T-helper 22 cell (primary cell): ENCODE results near the gene RTL1.

Experiments used
- DNase-seq: peaks from one replicate; pipeline ENCODE4 v3.0.0-alpha.2; 2020; ENCODE audit warnings: low read depth

Gene RTL1

GRCh38 chr14:100898935-100899883 is 4.3 kb downstream of the RTL1 start:
- DNase-seq = no peak

DNA sequence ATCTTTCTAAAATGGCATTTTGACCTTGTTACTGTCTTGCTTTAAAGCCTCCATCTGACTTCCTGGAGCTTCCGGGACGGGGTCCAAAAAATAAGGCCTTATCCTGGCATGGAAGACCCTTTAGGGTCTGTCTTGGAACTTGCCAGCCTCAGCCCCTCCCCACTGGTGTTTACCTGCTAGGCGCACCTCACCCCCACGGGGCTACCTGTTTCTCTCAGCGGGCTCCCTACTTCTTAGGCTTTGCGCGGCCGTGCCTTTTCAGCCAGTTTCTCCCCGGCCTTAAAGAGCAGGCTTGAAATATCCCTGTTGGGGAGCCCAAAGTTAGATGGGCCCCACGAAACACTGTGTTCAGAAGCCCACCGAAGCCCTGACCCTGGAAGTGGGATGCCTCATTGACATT is 5.1 kb downstream of the RTL1 start:
- DNase-seq = no peak

- DNase-seq = no peak
These were observed 7.0 kb downstream of the RTL1 start for GRCh38 chr14:100896369-100897060.

DNA sequence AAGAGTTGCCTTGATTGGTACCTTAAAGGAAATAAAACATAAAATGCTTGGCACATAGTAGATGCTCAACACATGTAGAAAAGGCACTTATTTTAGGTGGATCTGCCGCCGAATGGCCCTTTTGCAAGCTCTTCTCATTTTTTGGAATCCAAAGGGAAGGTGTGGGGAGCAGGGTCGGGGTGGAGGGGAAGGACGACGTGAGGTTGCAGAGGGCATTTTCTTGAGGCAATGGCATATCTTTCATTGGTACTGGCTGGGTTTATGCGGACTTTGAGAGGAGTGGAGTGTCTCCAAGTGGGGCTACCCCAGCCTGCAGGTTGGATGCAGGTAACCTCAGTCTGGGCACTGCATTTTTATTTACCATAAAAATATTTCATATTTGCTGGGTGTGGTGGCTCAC is 8.1 kb downstream of the RTL1 start:
- no peak for DNase-seq

- no peak for DNase-seq
These were observed 9.1 kb downstream of the RTL1 start for GRCh38 chr14:100894416-100894815.

GRCh38 chr14:100893760-100894159 is 9.8 kb downstream of the RTL1 start:
- DNase-seq = no peak

DNA sequence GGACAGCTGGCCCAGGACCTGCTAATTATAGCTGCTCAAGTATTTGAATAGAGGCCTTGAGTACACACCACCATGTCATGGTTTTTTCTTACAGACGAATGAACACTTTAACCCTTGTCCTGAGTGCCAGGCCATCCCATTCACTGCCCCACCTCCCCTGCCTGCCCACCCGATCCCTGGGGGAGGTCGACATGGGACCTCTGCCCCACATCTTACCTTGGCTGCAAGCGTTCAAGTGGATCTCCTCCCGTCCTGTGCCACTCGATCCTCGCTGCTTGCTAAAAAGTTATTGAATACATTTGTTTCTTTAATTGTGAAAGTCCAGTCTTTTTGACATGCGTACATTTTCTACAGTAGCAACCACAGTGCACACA is 10.3 kb downstream of the RTL1 start:
- no peak for DNase-seq

DNA sequence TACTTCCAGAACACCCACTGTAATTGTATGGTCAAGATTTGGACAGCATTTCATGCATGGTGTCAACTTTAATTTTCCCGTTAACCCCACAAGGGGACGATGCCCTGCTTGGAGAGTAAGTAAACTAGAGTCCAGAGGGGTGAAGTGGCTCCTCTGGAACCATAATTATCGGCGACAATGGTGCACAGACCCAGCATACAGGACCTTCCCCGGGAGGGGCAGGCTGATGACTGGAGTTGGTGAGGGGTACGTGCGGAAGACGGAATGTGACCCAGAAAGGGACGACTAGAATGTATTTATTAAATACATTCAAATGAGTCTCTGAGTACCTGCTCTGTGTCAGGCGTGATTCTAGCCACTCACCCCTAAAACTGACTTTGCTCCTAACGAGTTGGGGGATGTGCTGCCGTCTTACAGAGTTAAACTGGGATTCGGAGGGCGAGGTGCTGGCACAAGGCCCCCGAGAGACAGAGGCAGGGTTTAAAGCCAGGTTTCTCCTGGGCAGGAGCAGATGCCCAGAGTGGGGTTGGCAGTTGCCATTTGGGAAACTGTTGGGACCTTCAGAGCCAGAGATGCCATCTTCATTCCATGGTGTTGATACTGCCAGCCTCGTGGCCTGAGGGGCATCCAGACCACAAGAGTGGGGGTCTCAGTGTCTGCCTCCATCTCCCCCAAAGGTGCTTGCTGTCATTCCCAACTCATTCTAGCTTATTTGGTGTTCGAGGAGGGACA is 10.9 kb downstream of the RTL1 start:
- no peak for DNase-seq

DNA sequence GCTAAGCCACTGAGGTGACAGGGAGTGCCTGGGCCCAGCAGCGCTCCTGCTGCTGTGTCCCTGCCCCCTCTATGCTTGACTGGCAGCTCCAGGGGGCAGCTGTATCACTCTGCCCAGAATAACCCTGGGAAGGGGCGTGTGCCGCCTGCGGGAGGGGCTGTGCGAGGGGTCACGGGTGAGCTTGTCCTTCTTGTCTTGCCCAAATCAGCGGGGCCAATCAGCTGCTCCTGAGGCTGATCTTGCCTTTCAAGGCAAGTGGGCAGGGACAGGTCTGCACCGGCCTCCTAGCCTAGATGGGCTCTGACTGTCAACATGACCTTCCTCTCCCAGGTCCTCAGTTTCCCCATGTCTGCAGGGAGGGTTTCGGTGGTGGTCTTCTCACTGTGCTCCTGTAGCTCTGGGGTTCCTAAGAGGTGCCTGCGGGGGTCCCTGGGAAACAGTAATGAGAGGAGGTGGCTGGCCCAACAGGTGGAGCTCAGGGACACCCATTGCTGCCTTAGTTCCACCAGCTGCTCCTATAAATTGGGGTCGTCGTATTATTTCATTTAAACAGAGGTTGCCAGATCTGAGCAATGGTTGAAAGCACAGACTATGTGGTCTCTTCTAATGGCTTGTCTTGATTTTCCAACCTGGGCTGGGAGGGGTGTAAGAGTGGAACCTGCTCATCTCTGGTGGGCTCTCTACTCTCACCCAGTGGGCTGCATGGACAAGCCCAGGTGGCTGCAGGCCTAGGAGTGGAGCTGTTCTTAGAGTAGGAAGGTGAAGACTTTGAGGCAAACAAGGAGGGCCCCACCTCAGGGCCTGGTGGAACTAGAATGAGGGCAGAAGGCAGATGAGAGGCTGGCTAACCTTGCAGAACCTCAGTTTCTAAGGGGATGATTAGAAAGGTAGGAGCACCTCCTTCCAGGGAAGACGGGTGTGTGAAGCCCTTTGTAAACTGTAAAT is 11.7 kb downstream of the RTL1 start:
- DNase-seq = no peak

DNA sequence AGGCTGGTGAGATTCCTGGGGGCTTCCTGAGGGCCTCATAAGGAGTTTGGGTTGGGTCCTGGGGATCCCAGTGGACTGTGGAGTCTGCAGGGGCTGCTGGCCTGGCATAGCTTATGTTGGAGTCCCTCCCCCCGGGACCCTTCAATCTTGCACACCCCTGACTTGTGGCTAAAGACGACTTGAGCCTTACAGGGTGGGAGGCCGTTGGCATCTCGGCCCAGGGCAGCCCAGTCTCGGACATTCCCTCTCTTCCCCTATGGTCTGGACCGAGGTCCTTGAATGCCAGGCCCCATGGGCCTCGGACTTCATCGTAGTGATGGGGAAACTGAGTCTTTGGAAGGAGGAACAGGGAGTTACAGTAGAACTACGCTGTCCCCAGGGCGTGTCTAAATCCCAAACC is 12.5 kb downstream of the RTL1 start:
- DNase-seq = no peak

DNA sequence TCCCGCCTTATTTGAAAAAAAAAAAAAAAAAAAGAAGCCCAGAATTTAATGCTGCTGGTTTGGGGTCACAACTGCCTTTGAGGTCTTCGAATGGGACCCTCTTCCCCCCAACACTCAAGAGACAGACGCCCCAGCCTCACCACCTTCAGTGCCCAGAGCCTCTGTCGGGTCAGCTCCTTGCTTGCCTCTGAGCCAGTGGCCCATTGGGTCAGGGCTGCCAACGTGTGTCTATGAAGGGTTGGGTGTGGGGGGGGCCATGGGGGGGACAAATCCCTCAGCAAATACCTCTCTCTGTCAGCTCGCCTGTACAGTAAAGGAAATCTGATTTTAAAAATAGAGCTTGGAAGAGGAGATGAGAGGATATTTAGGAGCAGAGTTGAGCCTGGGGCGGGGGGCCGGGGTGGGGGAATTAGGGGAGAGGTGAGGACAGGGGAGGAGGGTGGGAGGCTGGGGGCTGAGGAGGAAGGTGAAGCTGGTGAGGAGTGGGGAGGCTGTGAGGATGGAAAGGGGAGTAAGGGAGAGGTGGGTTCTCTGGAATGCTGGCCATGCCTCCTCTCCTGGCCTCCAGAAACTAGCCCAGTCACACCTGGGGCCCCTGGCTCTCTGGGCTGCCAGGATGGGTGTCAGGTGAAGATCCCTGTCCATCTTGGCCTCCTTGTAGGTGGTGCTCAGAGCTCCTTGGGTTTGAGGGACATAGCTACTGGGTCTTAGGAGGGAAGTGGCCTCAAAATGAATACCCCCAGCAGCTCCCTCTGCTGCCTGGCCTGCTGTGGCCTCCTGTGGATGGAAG is 13.3 kb downstream of the RTL1 start:
- DNase-seq = no peak

- DNase-seq = no peak
These were observed 13.9 kb downstream of the RTL1 start for GRCh38 chr14:100889641-100890040.

DNA sequence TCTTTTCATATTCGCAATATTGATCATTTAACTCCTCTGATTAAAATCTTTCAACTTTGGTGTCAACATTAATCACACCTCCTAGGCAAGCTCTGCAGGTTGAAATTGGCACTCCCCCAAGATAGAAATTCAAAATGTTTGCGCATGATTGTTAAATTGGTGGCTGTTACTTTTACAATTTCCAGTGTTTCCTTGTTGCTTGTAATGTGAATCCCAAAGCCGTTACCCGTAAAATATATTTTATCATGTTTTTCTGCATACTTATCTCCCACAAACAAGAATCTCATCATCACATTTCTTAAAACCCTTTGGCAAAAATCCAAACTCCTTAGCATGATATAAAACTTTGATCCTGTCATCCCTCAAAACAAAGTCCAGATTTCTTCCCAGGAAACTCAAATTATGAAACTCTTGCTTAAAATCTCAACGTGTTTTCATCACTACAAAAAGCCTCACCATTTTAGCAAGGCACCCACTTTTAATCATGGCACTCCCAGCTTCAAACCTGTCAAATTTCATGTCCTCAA is 14.7 kb downstream of the RTL1 start:
- no peak for DNase-seq

DNA sequence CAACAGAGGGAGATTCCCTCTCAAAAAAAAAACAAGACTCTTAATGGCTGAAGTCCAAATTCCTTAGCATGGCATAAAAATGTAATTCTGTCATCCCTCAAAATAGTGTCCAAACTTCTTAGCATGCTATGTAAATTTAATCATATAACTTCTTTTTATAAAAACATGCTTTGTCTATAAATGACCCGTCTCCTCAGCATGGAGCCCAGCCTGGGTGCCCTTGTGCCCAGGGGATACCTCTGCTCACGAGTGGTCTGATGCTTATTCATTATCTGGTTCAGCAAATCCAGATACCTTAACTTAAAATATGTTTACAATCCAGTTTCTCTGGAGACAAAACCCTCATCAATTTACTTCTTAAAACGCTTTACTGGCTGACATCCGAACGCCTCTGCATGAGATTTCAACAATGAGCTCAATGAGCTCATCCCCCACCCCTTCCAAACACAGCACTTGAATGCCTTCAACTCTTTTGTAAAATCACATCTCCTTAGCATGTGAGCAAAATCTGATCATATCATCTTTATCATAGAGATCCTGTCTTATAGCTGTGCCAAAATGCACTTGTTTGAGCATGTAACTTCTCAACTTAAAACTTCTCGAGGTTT is 15.7 kb downstream of the RTL1 start:
- DNase-seq = no peak

- no peak for DNase-seq
These were observed 17.9 kb downstream of the RTL1 start for GRCh38 chr14:100885617-100886016.

DNA sequence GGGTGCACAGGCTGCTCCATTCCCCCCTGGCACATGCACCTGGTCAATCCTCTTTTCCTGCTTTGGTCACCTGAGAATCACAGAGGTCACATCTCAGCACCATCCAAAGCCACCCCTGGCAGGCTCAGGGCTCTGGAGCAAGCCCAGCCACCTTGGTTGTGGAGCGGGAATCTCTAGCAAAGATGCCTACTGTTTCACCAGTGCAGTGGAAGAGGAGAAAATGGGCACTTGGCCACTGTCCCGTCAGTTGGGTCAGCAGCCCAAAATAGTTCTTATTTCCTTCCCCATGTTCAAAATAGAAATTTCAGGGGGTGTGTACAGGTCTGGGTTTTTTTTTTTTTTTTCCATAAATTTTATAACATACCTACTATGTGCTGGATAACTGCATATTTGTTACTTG is 18.3 kb downstream of the RTL1 start:
- no peak for DNase-seq

DNA sequence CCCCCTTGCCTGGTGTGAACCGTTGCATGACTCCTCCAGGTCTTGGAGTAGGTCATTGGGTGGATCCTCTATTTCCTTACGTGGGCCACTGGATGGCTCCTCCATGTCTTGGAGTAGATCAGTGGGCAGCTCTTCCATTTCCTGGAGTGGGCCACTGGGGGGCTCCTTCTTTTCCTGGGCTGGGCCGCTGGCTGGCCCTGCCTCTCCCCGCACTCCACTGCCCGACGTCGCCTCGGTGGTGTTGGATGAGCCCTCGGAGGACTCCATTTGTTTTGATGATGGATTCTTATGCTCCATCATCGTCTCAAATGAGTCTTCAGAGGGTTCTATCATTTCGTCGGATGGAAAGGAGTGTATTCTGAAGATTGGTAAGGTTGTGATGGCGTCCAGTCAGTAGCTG is 19.1 kb downstream of the RTL1 start:
- DNase-seq = no peak

GRCh38 chr14:100883789-100884101 is 19.8 kb downstream of the RTL1 start:
- DNase-seq = no peak

DNA sequence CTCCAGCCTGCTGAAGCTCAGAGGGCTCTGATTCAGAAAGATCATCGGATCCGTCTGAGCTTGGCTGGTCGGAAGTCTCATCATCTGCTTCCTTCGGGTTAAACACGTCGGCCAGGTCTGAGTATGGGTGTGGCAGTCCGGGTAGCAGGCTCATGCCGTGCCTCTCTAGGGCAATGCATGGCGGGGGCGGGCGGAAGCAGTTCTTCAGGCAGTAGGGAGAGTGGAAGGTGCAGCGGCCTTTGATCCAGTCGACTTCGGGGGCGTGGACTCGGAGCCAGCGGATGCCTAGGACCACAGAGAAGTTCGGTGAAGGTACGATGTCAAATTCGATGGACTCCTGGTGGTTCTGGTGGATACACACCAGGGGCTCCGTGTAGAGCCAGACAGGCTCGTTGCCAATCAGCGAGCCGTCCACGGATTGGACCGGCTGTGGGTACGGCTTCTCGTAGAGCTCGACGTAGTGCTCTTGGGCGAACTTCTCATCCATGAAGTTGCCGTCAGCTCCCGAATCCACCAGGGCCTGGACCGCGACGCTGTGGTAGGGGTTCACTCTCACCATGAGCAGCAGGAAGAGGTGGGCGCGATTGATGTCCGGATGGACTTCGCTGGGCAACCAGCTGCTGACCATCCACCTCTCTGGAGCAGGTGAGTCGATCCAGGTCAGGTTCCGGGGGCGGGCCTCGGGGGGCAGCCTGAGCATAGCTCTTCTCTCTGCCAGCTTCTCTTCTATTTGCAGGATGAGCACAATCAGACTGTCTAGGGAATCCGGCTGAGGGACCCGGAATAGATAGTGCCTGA is 20.3 kb downstream of the RTL1 start:
- no peak for DNase-seq
